Measurements from ENCODE around the gene MSLN. TPM values are rescaled to one million over a fixed set of nuclear protein-coding genes. Genes with fewer than 3 reads are reported as not detected.

The MSLN gene
- polyA plus RNA-seq, 1 of the 3 experiments (the other 2 are of a cell fraction), result 0.02 TPM

GRCh38 chr16:719815-720446 is 40.6 kb upstream of the MSLN start:
- H3K4me2 ChIP-seq, result peak overlapping the region; percentile 100
- no peaks in the 10 kb centered on the region for H3K9me3 ChIP-seq
- H3K4me1 ChIP-seq (ENCODE audit: control insufficient read depth in 1 of 2, insufficient read depth in 2 of 2, low read depth in 1 of 2, low read length in 1 of 2), result peaks cover 8 to 47% of the 10 kb centered on the region in 2 experiments; a peak in 3 of 4 replicates
- TF ChIP-seq CTCF (IDR thresholded peaks at IDR 0.05) (peak; percentile 38), JUND (IDR thresholded peaks at IDR 0.05) (peak; percentile 2; the same call in 1 of the 2 replicates), POLR2AphosphoS5 (IDR thresholded peaks at IDR 0.05; ENCODE audit: low read depth, low read length) (no peak), ELF1 (IDR thresholded peaks at IDR 0.05) (no peak; the same call in 1 of the 2 replicates), MAX (IDR thresholded peaks at IDR 0.05; ENCODE audit: low read depth) (no peak), FOXJ3 (CRISPR knock-in tag; IDR thresholded peaks at IDR 0.05) (no peak), USF1 (IDR thresholded peaks at IDR 0.05; ENCODE audit: borderline replicate concordance, low read depth) (no peak), ZBTB33 (IDR thresholded peaks at IDR 0.05; ENCODE audit: borderline replicate concordance, low read depth) (no peak), SMC3 (IDR thresholded peaks at IDR 0.05; ENCODE audit: low read depth, low read length) (peak; percentile 8; the same call in 1 of the 2 replicates), RFX5 (IDR thresholded peaks at IDR 0.05; ENCODE audit: low read length) (no peak)
- H3K27ac ChIP-seq (ENCODE audit: low read depth in 2 of 2, low read length in 1 of 2), result peak overlapping the region; percentile 91 to 99
- H4K20me1 ChIP-seq (ENCODE audit: insufficient read depth), result peaks cover 24% of the 10 kb centered on the region; the same call in 1 of the 2 replicates
- H3K79me2 ChIP-seq (ENCODE audit: insufficient read depth), result peaks cover 2% of the 10 kb centered on the region; the same call in 1 of the 2 replicates
- DNase-seq, result peak; percentile 54
- H3K9me2 ChIP-seq, result no peaks in the 10 kb centered on the region
- peaks cover 21% of the 10 kb centered on the region for H3F3A ChIP-seq (replicated peaks; ENCODE audit: insufficient read depth)
- peak overlapping the region; percentile 85 for H3K9ac ChIP-seq
- H3K36me3 ChIP-seq (replicated peaks in 1 of 2; ENCODE audit: control insufficient read depth in 1 of 2, insufficient read depth in 2 of 2, low read length in 1 of 2), result peaks cover 0 to 6% of the 10 kb centered on the region in 2 experiments
- POLR2A ChIA-PET, result interaction anchor here (0.8 to 3.8 kb wide), 11 partner anchors 10 to 68 kb away, joined by 3 to 19 read pairs (median 4); partner anchors contain the start of genes CHTF18, JMJD8, RHBDL1 and RPUSD1
- CTCF ChIA-PET, result interaction anchor here (0.7 to 22.4 kb wide), 10 partner anchors 7 to 383 kb away, joined by 3 to 358 read pairs (median 9); partner anchors contain the start of genes ANTKMT, CCDC78, CIAO3 and FBXL16
- H3K4me3 ChIP-seq (ENCODE audit: low read depth in 2 of 2, low read length in 1 of 2), result peak overlapping the region; percentile 86 to 89
- WGBS (ENCODE audit: low lambda C conversion rate), result 13% methylated on average over 11 of the region's 16 CpGs
- no peak overlapping the region for H2AFZ ChIP-seq (ENCODE audit: low read depth)
- no peaks in the 10 kb centered on the region for H3K27me3 ChIP-seq (ENCODE audit: insufficient read depth)
